22Rv1 (cell line): Measurements from ENCODE around the gene CES2.

Source experiments
- H3K27ac ChIP-seq: fragments of 450-650 bp; 2 replicates; pipeline ENCODE4 v1.5.1; 2017
- ZFX ChIP-seq: fragments of 450-650 bp; IDR thresholded peaks from 2 replicates; pipeline ENCODE4 v1.6.1; 2017; ENCODE audit warnings: antibody characterized with exemption, borderline replicate concordance
- TF ChIP-seq, protein P1 (sequence below): fragments of 450-650 bp; IDR thresholded peaks from 2 replicates; pipeline ENCODE4 v1.5.1; 2017; ENCODE audit warnings: mild to moderate bottlenecking

The CES2 gene, protein sequence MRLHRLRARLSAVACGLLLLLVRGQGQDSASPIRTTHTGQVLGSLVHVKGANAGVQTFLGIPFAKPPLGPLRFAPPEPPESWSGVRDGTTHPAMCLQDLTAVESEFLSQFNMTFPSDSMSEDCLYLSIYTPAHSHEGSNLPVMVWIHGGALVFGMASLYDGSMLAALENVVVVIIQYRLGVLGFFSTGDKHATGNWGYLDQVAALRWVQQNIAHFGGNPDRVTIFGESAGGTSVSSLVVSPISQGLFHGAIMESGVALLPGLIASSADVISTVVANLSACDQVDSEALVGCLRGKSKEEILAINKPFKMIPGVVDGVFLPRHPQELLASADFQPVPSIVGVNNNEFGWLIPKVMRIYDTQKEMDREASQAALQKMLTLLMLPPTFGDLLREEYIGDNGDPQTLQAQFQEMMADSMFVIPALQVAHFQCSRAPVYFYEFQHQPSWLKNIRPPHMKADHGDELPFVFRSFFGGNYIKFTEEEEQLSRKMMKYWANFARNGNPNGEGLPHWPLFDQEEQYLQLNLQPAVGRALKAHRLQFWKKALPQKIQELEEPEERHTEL

DNA sequence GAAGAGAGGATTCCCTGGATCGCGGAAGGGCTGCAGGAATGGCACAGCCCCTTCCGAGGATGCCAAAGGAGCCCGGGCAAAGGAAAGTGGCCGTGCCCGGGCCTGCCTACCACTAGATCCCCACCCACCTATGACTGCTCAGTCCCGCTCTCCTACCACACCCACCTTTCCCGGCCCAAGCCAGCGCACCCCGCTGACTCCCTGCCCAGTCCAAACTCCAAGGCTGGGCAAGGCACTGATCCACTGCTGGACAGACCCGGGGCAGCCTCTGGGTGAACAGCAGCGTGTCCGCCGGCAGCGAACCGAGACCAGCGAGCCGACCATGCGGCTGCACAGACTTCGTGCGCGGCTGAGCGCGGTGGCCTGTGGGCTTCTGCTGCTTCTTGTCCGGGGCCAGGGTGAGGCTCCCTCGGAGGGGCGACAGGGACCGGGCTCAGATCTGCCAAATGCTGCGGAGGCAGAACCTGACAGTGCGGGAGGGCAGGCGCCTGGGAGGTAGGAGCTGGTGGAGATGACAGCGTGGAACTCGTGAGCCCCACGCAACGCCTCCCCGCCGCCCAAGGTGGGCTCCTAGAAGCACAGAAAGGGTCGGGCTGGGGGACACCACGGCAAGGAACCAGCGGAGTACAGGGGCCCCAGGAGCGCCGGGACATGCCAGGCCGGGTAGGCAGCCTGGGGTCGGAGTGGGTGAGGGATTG, at the start of gene CES2:
Gene CES2 (plus strand): TSS at position 203 of the 698 bp plus-strand sequence. CDS start 120 bp downstream, at position 323.
- TF ChIP-seq, protein P1, sequence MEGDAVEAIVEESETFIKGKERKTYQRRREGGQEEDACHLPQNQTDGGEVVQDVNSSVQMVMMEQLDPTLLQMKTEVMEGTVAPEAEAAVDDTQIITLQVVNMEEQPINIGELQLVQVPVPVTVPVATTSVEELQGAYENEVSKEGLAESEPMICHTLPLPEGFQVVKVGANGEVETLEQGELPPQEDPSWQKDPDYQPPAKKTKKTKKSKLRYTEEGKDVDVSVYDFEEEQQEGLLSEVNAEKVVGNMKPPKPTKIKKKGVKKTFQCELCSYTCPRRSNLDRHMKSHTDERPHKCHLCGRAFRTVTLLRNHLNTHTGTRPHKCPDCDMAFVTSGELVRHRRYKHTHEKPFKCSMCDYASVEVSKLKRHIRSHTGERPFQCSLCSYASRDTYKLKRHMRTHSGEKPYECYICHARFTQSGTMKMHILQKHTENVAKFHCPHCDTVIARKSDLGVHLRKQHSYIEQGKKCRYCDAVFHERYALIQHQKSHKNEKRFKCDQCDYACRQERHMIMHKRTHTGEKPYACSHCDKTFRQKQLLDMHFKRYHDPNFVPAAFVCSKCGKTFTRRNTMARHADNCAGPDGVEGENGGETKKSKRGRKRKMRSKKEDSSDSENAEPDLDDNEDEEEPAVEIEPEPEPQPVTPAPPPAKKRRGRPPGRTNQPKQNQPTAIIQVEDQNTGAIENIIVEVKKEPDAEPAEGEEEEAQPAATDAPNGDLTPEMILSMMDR: no peak
- no peak for TF ChIP-seq ZFX
- H3K27ac ChIP-seq: peak within 1 kb of the TSS; percentile 70

DNA sequence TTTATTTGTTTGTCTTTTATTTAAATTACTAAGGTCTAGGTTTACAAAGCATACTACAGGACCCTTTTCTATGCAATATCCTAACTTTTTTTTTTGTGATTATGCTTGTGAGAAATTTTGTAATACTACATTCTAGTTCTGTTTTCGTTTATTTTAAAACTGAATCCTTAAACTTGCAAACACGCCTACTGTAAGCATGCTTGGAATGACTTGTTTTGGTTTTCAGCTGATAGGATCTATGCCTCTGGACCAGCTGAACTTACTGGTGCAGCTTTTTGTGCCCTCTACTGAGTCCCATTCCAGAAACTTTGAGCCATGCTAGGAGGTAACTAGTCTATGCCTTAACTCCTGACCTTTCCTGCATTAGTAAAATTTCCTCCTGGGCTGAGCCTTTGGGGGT, 49.0 kb upstream of the CES2 start:
- no peak overlapping the region for H3K27ac ChIP-seq
- TF ChIP-seq ZFX: no peak
- TF ChIP-seq, protein P1: no peak

DNA sequence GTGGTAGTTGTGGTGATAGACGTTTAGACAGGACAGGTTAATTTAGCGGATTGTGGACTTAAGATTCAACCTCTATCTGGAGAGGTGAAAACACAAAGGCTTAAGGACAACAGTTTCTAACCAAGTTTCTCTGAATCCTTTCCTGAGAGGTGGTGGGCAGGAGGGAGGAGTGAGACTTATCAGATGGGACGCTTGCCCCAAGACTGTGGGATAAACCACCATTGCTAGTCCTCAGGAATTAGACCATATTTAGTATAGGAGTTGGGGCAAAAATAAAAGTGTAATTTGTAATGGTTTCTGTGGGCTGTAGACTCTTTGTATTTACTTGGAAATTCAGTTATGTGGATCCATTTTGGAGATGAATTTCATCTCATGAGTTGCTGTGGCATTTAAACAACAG, 48.4 kb upstream of the CES2 start:
- no peak overlapping the region for H3K27ac ChIP-seq
- TF ChIP-seq ZFX: no peak
- TF ChIP-seq, protein P1: no peak

DNA sequence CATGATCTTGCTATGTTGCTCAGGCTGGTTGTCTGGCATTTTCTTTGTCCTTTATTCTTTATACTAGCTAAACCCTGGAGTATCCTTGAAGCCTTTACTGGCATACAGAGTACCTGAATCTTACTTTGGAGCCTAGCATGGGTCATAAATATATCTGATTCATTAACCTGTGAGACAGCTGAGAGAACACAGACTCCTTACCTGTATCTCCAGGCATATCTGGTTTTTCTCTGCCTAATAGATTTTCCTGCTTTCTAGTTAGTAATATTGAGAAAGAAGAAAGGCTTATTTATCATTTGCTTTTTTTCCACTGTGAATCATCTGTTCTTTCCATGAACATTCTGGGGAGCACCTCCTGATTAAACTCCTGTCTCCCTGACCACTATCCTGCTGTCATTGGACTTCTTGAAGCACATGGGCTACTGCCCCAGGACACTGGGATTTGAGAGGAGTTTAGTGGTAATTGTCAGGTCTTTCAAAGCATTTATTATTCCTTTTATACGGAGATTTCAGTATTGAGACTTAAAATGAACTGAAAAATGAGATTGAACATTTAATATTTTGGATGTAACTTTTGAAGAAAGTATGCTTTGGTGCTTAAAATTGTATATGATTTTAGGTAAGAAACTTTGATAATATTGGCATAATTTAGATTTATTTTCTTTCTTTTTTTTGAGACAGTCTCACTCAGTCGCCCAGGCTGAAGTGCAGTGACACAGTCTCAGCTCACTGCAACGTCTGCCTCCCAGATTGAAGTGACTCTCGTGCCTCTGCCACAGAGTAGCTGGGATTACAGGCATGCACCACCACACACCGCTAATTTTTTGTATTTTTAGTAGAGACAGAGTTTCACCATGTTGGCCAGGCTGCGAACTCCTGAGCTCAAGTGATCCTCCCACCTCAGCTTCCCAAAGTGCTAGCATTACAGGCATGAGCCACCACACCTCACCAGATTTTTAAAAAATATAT, 46.4 kb upstream of the CES2 start:
- TF ChIP-seq, protein P1: no peak
- no peak for TF ChIP-seq ZFX
- no peak overlapping the region for H3K27ac ChIP-seq

DNA sequence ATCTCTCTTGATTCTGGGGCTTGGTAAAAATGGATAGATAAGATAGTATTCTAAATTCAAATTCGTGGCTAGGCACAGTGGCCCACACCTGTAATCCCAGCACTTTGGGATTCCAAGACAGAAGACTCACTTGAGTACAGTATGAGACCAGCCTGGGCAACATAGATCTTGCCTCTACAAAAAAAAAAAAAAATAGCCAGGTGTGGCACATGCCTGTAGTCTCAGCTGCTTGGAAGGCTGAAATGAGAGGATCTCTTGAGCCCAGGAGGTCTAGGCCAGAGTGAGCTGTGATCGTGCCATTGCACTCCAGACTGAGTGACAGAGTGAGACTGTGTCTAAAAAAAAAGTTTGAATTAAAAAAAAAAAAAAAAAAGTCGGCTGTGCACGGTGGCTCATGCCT, 45.7 kb upstream of the CES2 start:
- TF ChIP-seq ZFX: no peak
- TF ChIP-seq, protein P1: no peak
- H3K27ac ChIP-seq: no peak overlapping the region

DNA sequence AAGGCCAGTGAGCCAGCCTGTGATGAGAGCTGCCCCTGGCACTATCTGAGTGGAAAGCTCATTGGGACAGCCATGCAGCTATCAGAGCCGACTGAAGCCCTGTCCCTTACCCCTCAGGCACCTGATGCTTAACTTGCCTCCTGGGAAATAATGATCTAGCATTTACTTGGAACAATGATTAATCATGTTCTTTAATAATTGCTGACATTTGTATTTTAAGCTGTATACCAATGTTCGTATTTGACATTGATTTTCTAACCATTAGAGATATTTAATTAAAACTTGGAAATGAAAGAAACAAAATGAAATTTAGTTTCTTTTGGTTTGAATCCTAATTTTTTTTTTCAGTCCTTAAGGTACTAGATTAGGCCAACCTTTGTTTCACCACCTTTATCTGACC, 44.5 kb upstream of the CES2 start:
- TF ChIP-seq, protein P1: no peak
- no peak for TF ChIP-seq ZFX
- H3K27ac ChIP-seq: no peak overlapping the region
